Duodenal mucosa (tissue), 2 donors: ENCODE results near the gene CCDC201.

Source experiments
- H3K27ac ChIP-seq: one replicate; pipeline ENCODE4 v1.7.0; 2013; ENCODE audit warnings: low read depth, low read length
- H3K27me3 ChIP-seq, 2 donors: one replicate each; pipeline ENCODE4 v1.7.0; 2013; ENCODE audit warnings: low read length in 2 of 2, control low read depth in 1 of 2; ENCODE audit not compliant: insufficient read depth in 2 of 2, control insufficient read depth in 1 of 2
- H3K36me3 ChIP-seq, 2 donors: one replicate each; pipeline ENCODE4 v1.7.0; 2013; ENCODE audit warnings: low read length in 2 of 2, control low read depth in 1 of 2; ENCODE audit not compliant: insufficient read depth in 2 of 2, control insufficient read depth in 1 of 2
- H3K4me1 ChIP-seq, 2 donors: one replicate each; pipeline ENCODE4 v1.7.0; 2013; ENCODE audit warnings: low read length in 2 of 2, control low read depth in 1 of 2; ENCODE audit not compliant: insufficient read depth in 2 of 2, control insufficient read depth in 1 of 2
- H3K4me3 ChIP-seq, 2 donors: one replicate each; pipeline ENCODE4 v1.7.0; 2013; ENCODE audit warnings: low read length in 2 of 2, low read depth in 1 of 2
- H3K9ac ChIP-seq, 2 donors: one replicate each; pipeline ENCODE4 v1.7.0; 2013; ENCODE audit warnings: low read length in 2 of 2, low read depth in 1 of 2
- H3K9me3 ChIP-seq, 2 donors: one replicate each; pipeline ENCODE4 v1.7.0; 2013; ENCODE audit warnings: low read length in 2 of 2, control low read depth in 1 of 2; ENCODE audit not compliant: control insufficient read depth in 1 of 2

CCDC201 gene

GRCh38 chr7:45894665-45895062 lies 21.8 kb upstream of the CCDC201 start:
- Histone ChIP-seq H3K27ac (no peak overlapping the region), H3K4me1 (no peaks in the 10 kb centered on the region), H3K4me3 (no peak overlapping the region), H3K9me3 (no peaks in the 10 kb centered on the region), H3K27me3 (peaks cover 9 to 19% of the 10 kb centered on the region in 2 donors), H3K9ac (no peak overlapping the region), H3K36me3 (no peaks in the 10 kb centered on the region)

GRCh38 chr7:45893996-45894664 lies 21.2 kb upstream of the CCDC201 start:
- H3K36me3 ChIP-seq = no peaks in the 10 kb centered on the region
- H3K27me3 ChIP-seq = peaks cover 14 to 22% of the 10 kb centered on the region in 2 donors

GRCh38 chr7:45893374-45893995 lies 20.6 kb upstream of the CCDC201 start:
- Histone ChIP-seq H3K27ac (no peak overlapping the region), H3K9me3 (no peaks in the 10 kb centered on the region), H3K9ac (no peak overlapping the region), H3K36me3 (no peaks in the 10 kb centered on the region), H3K4me1 (no peaks in the 10 kb centered on the region), H3K27me3 (peaks cover 16 to 22% of the 10 kb centered on the region in 2 donors), H3K4me3 (no peak overlapping the region)

More at GRCh38 chr7:45893996-45894664, 21.2 kb upstream of the CCDC201 start:
- Histone ChIP-seq H3K9ac (no peak overlapping the region), H3K4me1 (no peaks in the 10 kb centered on the region), H3K4me3 (no peak overlapping the region), H3K9me3 (no peaks in the 10 kb centered on the region), H3K27ac (no peak overlapping the region)

GRCh38 chr7:45892407-45893035 lies 19.6 kb upstream of the CCDC201 start:
- H3K36me3 ChIP-seq = no peaks in the 10 kb centered on the region
- H3K4me3 ChIP-seq = no peak overlapping the region
- no peak overlapping the region for H3K9ac ChIP-seq
- H3K27ac ChIP-seq = no peak overlapping the region
- no peaks in the 10 kb centered on the region for H3K4me1 ChIP-seq
- peaks cover 21 to 31% of the 10 kb centered on the region in 2 donors for H3K27me3 ChIP-seq
- H3K9me3 ChIP-seq = no peaks in the 10 kb centered on the region

GRCh38 chr7:45891462-45892402 lies 18.9 kb upstream of the CCDC201 start:
- H3K4me1 ChIP-seq = no peaks in the 10 kb centered on the region
- no peak overlapping the region for H3K27ac ChIP-seq
- H3K4me3 ChIP-seq = no peak overlapping the region
- no peak overlapping the region for H3K9ac ChIP-seq
- no peaks in the 10 kb centered on the region for H3K36me3 ChIP-seq
- no peaks in the 10 kb centered on the region for H3K9me3 ChIP-seq
- peaks cover 29 to 36% of the 10 kb centered on the region in 2 donors for H3K27me3 ChIP-seq

GRCh38 chr7:45890902-45891461 lies 18.1 kb upstream of the CCDC201 start:
- H3K27ac ChIP-seq = no peak overlapping the region
- no peak overlapping the region for H3K4me3 ChIP-seq
- H3K9me3 ChIP-seq = no peaks in the 10 kb centered on the region
- no peaks in the 10 kb centered on the region for H3K36me3 ChIP-seq
- H3K4me1 ChIP-seq = no peaks in the 10 kb centered on the region
- peaks cover 30 to 36% of the 10 kb centered on the region in 2 donors for H3K27me3 ChIP-seq
- no peak overlapping the region for H3K9ac ChIP-seq

GRCh38 chr7:45890125-45890901 lies 17.4 kb upstream of the CCDC201 start:
- Histone ChIP-seq H3K36me3 (no peaks in the 10 kb centered on the region), H3K27ac (no peak overlapping the region), H3K4me1 (no peaks in the 10 kb centered on the region), H3K9ac (no peak overlapping the region), H3K9me3 (no peaks in the 10 kb centered on the region), H3K27me3 (peaks cover 27 to 36% of the 10 kb centered on the region in 2 donors), H3K4me3 (no peak overlapping the region)

GRCh38 chr7:45889367-45890067 lies 16.6 kb upstream of the CCDC201 start:
- Histone ChIP-seq H3K4me3 (no peak overlapping the region), H3K9ac (no peak overlapping the region), H3K9me3 (no peaks in the 10 kb centered on the region), H3K36me3 (no peaks in the 10 kb centered on the region), H3K4me1 (no peaks in the 10 kb centered on the region), H3K27ac (no peak overlapping the region), H3K27me3 (peaks cover 27 to 39% of the 10 kb centered on the region in 2 donors)

- no peak overlapping the region for H3K9ac ChIP-seq
- H3K36me3 ChIP-seq = no peaks in the 10 kb centered on the region
- H3K27me3 ChIP-seq = peaks cover 27 to 41% of the 10 kb centered on the region in 2 donors
- H3K4me1 ChIP-seq = no peaks in the 10 kb centered on the region
- no peak overlapping the region for H3K4me3 ChIP-seq
- H3K27ac ChIP-seq = no peak overlapping the region
- H3K9me3 ChIP-seq = no peaks in the 10 kb centered on the region
Measured at GRCh38 chr7:45888993-45889366, 16.1 kb upstream of the CCDC201 start.
